ENCODE data around the gene TBL2.
"Not testable (repeated sequence)": the region's sequence is repeated elsewhere in the genome, so short reads cannot be mapped to it uniquely, and the experiment has no call there.

Gene TBL2

GRCh38 chr7:73547841-73548240 is 30.5 kb downstream of the TBL2 start:
- peaks cover 20% of the 10 kb centered on the region for H3K36me3 ChIP-seq (replicated peaks; ENCODE audit: low read depth, low read length)
- no peak overlapping the region for H2AFZ ChIP-seq (ENCODE audit: low read depth, low read length)
- TF ChIP-seq EZH2phosphoT487 (IDR thresholded peaks at IDR 0.05; ENCODE audit: low read depth) (no peak), CTCF (IDR thresholded peaks at IDR 0.05; ENCODE audit: low read depth, low read length) (no peak)
- peaks cover 64% of the 10 kb centered on the region for H3K79me2 ChIP-seq (ENCODE audit: low read length)
- no peak overlapping the region for H3K4me3 ChIP-seq (ENCODE audit: low read length)
- H3K4me1 ChIP-seq (ENCODE audit: low read length), result no peaks in the 10 kb centered on the region
- no peaks in the 10 kb centered on the region for H4K20me1 ChIP-seq (ENCODE audit: insufficient read depth, low read length)
- H3K27me3 ChIP-seq (ENCODE audit: low read depth, low read length), result no peaks in the 10 kb centered on the region
- no peak overlapping the region for H3K9ac ChIP-seq (ENCODE audit: low read length)
- no peaks in the 10 kb centered on the region for H3K9me3 ChIP-seq (ENCODE audit: insufficient read depth, low read length)
- H3K4me2 ChIP-seq (ENCODE audit: low read length), result no peak overlapping the region
- no peak overlapping the region for H3K27ac ChIP-seq (ENCODE audit: low read length)

GRCh38 chr7:73544678-73545077 is 33.7 kb downstream of the TBL2 start:
- H3K4me1 ChIP-seq (ENCODE audit: low read length), result no peaks in the 10 kb centered on the region
- no peak overlapping the region for H2AFZ ChIP-seq (ENCODE audit: low read depth, low read length)
- no peaks in the 10 kb centered on the region for H4K20me1 ChIP-seq (ENCODE audit: insufficient read depth, low read length)
- no peak overlapping the region for H3K27ac ChIP-seq (ENCODE audit: low read length)
- no peaks in the 10 kb centered on the region for H3K9me3 ChIP-seq (ENCODE audit: insufficient read depth, low read length)
- H3K4me2 ChIP-seq (ENCODE audit: low read length), result no peak overlapping the region
- H3K36me3 ChIP-seq (replicated peaks; ENCODE audit: low read depth, low read length), result peaks cover 23% of the 10 kb centered on the region
- H3K27me3 ChIP-seq (ENCODE audit: low read depth, low read length), result no peaks in the 10 kb centered on the region
- no peak overlapping the region for H3K4me3 ChIP-seq (ENCODE audit: low read length)
- H3K9ac ChIP-seq (ENCODE audit: low read length), result no peak overlapping the region
- no peak for TF ChIP-seq EZH2phosphoT487 (IDR thresholded peaks at IDR 0.05; ENCODE audit: low read depth)
- peaks cover 67% of the 10 kb centered on the region for H3K79me2 ChIP-seq (ENCODE audit: low read length)

- Histone ChIP-seq H3K4me1 (ENCODE audit: low read length) (no peaks in the 10 kb centered on the region), H4K20me1 (ENCODE audit: insufficient read depth, low read length) (no peaks in the 10 kb centered on the region), H3K9me3 (ENCODE audit: insufficient read depth, low read length) (no peaks in the 10 kb centered on the region), H3K9ac (ENCODE audit: low read length) (no peak overlapping the region), H3K36me3 (replicated peaks; ENCODE audit: low read depth, low read length) (peaks cover 32% of the 10 kb centered on the region), H3K27me3 (ENCODE audit: low read depth, low read length) (no peaks in the 10 kb centered on the region), H3K79me2 (ENCODE audit: low read length) (peaks cover 42% of the 10 kb centered on the region), H3K4me3 (ENCODE audit: low read length) (no peak overlapping the region), H3K4me2 (ENCODE audit: low read length) (no peak overlapping the region), H3K27ac (ENCODE audit: low read length) (no peak overlapping the region), H2AFZ (ENCODE audit: low read depth, low read length) (no peak overlapping the region)
- TF ChIP-seq CTCF (IDR thresholded peaks at IDR 0.05; ENCODE audit: low read depth, low read length) (no peak), EZH2phosphoT487 (IDR thresholded peaks at IDR 0.05; ENCODE audit: low read depth) (no peak)
Measured at GRCh38 chr7:73541722-73542121, 36.7 kb downstream of the TBL2 start.

- no peaks in the 10 kb centered on the region for H3K27me3 ChIP-seq (ENCODE audit: low read depth, low read length)
- peaks cover 39% of the 10 kb centered on the region for H3K36me3 ChIP-seq (replicated peaks; ENCODE audit: low read depth, low read length)
- H3K79me2 ChIP-seq (ENCODE audit: low read length), result peaks cover 22% of the 10 kb centered on the region
- H3K4me1 ChIP-seq (ENCODE audit: low read length), result no peaks in the 10 kb centered on the region
- no peak for TF ChIP-seq CTCF (IDR thresholded peaks at IDR 0.05; ENCODE audit: low read depth, low read length)
- TF ChIP-seq EZH2phosphoT487 (IDR thresholded peaks at IDR 0.05; ENCODE audit: low read depth), result no peak
- H4K20me1 ChIP-seq (ENCODE audit: insufficient read depth, low read length), result no peaks in the 10 kb centered on the region
- no peak overlapping the region for H3K9ac ChIP-seq (ENCODE audit: low read length)
- no peak overlapping the region for H3K4me3 ChIP-seq (ENCODE audit: low read length)
- no peak overlapping the region for H3K27ac ChIP-seq (ENCODE audit: low read length)
- no peak overlapping the region for H2AFZ ChIP-seq (ENCODE audit: low read depth, low read length)
- no peaks in the 10 kb centered on the region for H3K9me3 ChIP-seq (ENCODE audit: insufficient read depth, low read length)
- no peak overlapping the region for H3K4me2 ChIP-seq (ENCODE audit: low read length)
Measured at GRCh38 chr7:73539709-73540108, 38.7 kb downstream of the TBL2 start.

GRCh38 chr7:73538510-73538909 is 39.9 kb downstream of the TBL2 start:
- not testable (repeated sequence) for H3K4me1 ChIP-seq (ENCODE audit: low read length); H3K27me3 ChIP-seq (ENCODE audit: low read depth, low read length); H4K20me1 ChIP-seq (ENCODE audit: insufficient read depth, low read length); H3K4me2 ChIP-seq (ENCODE audit: low read length); H3K27ac ChIP-seq (ENCODE audit: low read length); H3K4me3 ChIP-seq (ENCODE audit: low read length); H2AFZ ChIP-seq (ENCODE audit: low read depth, low read length); H3K9ac ChIP-seq (ENCODE audit: low read length); H3K9me3 ChIP-seq (ENCODE audit: insufficient read depth, low read length)
- H3K36me3 ChIP-seq (replicated peaks; ENCODE audit: low read depth, low read length), result peaks cover 37% of the 10 kb centered on the region
- H3K79me2 ChIP-seq (ENCODE audit: low read length), result peaks cover 12% of the 10 kb centered on the region
